Activated CD4-positive, alpha-beta T cell treated with anti-CD3 and anti-CD28 coated beads for 24 hours (primary cell): ENCODE measurements around the gene EXOC4.
"Not testable (repeated sequence)": the region's sequence is repeated elsewhere in the genome, so short reads cannot be mapped to it uniquely, and the experiment has no call there.

ENCODE experiments used
- DNase-seq, 2 donors: peaks; one replicate each; pipeline ENCODE4 v3.0.0-alpha.2; 2020; ENCODE audit warnings: low read depth in 2 of 2

EXOC4 gene

GRCh38 chr7:133619491-133619890 lies 366.6 kb downstream of the EXOC4 start:
- no peak for DNase-seq

DNA sequence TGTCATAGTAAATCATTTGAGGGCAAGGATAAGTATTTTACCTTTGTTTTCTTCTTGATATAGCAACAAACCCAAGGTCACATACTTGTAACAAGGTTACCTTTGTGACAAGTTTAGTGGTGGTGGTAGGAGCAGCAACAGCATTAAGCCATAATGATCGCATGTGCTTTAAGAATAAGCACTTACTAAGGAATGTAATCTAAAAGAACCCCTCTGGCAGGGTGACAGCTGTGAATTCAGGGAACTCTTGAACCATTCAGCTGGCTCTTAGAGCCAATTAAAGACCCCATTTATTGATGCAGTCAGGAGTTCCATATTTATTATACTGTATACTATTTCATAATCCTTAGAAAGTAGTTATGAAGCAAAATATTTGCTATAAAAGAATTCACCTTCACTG lies 370.8 kb downstream of the EXOC4 start:
- DNase-seq = no peak

DNA sequence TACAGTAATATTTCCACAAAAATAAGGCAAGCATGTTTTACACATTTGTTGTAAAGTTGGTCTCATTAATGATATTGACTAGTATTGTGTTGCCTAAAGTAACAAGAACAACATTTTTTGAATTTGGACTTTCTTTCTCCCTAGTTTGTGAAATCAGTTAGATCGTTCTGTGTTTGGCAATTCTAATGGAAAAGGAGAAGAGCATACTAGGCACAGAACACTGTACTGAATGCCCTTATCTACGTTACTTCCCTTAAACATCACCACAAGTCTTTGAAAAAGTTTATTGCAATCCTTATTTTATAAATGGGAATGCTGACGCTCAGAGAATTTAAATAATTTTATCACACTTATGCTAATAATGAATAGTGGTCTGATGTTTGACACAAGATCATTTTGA lies 372.2 kb downstream of the EXOC4 start:
- no peak for DNase-seq

DNA sequence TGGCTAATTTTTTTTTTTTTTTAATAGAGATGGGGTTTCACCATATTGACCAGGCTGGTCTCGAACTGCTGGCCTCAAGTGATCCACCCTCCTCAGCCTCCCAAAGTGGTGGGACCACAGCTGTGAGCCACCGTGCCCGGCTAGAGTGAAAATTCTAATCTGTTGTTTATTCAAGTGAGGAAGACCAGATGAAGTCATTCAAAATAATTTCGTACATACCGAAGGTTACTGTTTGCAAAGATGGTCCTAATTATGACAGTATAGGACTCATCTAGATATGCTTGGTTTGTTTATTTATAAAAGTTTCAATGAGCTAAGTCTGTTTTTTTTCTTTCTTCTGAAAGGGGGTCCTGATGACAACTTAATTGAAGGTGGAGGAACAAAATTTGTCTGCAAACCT lies 376.8 kb downstream of the EXOC4 start:
- DNase-seq = no peak

DNA sequence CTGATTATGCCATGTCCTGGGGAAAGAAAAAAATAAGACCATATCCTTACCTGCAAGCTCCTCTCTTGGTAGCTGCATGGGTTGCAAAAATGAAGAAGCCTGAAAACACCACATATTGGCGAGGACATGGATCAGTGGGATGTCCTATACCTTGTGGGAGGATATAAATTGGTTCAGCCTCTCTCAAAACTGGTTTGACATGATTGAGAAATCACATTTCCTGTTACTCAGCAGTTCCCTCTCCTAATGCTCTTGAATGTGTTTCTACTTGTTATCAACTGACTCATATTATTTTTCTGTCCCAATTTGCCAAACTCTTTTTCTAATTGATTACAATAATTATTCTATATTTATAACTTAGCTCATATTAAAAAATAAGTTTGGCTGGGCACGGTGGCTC lies 380.2 kb downstream of the EXOC4 start:
- no peak for DNase-seq

DNA sequence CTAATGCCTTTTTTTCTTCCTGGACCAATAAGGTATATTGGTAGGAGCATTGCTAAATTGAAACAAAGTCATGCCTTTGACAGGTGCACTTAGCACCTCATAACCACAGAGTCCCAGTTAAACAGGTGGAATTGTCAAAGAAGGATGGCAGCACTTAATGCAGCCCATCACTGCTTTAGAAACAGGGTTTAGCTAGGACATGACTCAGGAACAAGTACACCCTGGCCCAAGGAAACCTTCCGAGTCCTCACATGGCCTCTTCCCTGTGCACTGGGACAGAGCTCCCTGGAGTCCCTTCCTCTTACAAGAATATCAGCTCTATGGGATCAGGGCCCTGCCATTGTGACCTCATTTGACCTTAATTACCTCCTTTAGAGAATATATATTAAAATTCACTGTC lies 382.7 kb downstream of the EXOC4 start:
- DNase-seq = no peak

DNA sequence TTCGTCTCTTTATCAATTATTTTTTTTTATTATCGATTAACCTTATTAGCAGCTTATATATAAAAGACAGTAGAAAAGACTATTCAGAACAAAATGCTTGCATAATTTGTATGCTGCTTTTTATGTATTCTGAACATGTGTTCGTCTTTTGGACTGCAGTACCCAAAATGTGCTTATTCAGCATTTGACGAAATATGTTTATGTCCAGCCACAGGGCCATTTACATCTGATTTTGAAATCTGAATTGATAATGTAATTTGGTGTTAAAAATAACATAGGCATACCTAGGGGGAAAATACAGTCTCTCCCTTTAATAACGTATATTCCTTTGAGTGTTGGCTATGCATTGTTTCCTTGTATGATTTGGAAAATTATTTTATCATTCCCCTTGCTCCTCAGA lies 386.0 kb downstream of the EXOC4 start:
- DNase-seq = no peak

DNA sequence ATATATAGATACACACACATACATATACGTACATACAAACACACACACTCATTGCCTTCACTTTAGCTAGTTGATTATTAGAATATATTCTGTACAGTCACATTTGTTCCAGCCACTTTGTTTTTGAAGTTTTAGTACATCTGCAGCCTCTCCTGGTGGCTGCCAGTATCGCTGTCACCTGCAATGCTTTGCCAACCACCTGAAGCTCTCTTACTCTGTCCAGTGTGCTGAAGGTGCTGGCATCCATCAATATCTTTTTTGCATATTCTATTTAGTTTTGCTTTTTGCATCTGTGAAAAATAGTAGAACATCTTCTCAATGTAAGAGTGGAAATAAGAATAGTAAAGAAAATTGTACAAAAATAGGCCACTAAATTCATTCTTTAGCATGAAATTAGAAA lies 388.6 kb downstream of the EXOC4 start:
- DNase-seq = no peak

- no peak for DNase-seq
Observed at GRCh38 chr7:133642907-133643306, 390.0 kb downstream of the EXOC4 start.

DNA sequence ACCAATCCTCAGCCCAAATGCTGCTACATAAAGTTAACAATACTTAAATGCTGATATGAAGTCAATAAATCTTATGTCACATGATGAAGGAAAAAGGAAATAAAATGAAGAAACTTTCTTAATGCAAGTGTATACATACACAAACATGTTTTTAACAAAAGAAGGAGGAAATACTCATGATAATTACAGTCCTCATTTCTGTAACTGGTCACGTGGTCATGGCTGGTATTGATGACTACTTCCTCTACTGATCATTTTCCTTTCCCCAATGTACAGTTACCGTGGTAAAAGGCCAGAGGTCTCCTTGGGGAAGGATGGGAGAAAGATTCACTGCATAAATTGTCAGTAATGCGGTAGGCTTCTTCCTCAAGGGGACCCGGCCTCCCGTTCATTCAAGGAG lies 390.8 kb downstream of the EXOC4 start:
- not testable (repeated sequence) for DNase-seq

DNA sequence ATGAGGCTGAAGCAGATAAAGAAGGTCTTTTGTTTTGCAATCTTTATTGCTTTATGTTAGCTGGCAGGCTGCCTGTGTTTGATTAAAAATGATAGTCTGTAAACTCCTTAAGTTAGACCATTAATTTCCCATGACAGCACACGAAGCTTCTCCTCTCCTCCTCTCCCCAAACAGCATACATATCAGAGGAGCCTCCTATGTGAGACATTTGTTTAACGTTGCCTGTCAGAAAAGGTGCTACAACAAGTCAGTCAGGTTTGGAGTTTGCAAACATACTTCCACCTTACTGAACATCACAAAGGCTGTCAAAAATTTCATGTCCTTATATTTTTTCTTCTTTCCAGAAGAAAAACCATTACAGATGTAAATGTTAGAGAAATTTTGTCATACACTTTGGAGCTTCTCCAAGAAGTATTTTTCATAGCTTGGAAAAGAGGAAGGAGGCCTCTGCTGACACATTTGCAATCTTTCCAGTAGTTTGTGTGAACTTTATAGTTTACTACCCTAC lies 393.1 kb downstream of the EXOC4 start:
- no peak for DNase-seq

DNA sequence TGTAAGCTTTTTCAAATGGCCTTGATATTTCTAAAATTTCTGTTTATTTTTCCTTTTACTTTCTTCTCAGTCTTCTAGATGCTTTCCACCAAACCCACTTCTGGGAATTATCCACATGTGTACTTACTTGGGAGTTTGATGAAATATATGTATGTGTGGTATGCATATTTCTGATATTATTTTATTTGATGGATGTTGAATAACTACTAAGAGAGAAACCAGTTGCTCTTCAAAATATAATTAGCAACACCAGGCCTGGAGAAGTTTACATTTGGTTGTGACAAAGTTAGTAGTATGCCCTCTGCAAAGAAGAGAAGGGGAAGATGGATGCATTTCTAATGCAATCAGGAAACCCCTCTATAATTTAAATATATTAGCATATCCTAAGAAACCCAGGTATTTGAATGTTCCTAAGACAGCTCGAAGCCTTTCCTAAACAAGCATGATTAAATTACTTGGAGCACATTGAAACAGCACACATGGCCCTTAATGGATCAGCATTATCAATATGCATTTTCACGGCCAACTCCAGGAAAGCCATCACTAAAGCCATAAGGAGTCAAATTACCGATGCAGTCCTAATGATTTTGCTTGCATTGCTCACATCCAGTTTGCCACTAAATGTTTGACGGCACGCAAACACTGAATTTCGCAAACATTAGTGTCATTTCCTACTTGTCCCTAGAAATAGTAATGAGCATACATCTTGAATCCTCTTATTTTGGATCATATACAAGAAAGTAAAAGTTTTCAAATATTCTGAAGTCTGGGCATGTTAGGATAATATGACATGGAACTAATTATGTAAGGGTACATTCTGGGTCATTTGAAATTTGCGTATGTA lies 393.8 kb downstream of the EXOC4 start:
- no peak for DNase-seq

DNA sequence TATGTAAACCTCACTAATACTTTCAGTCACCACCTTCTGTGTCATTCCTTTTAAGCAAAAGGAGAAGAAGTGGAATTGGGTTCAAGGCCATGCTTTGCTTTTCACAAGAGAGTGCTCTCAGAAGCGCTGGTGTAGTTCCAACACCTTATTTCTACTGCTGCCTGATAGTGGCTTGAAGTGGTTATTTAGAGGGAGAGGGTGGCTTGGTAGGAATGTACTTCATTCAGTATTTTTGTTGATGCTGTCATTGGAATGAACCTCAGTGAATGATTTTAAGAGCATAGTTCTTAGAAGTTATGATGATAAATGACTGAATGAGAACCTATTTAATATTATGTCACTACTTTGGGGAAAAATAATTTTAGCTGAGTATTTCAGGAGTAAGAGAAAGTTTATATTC lies 396.7 kb downstream of the EXOC4 start:
- DNase-seq = no peak

- DNase-seq = no peak
Observed at GRCh38 chr7:133650069-133650468, 397.2 kb downstream of the EXOC4 start.

GRCh38 chr7:133650487-133651300 lies 397.8 kb downstream of the EXOC4 start:
- no peak for DNase-seq

- DNase-seq = no peak
Observed at GRCh38 chr7:133652547-133652946, 399.7 kb downstream of the EXOC4 start.

DNA sequence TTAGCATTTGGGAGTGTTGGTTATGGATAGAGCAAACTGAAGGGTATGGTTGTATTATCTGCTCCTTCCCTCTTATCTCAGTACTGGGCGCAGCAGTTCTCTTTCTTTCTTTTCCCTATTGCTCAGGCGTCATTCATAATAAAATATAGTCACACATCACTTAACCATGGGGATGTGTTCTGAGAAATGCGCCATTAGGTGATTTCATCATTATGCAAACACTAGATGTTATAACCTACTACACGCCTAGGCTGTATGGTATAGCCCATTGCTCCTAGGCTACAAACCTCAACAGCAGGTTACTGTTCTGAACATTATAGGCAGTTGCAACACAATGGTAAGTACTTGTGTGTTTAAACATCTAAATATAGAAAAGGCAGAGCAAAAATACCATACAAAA lies 401.7 kb downstream of the EXOC4 start:
- DNase-seq = no peak

DNA sequence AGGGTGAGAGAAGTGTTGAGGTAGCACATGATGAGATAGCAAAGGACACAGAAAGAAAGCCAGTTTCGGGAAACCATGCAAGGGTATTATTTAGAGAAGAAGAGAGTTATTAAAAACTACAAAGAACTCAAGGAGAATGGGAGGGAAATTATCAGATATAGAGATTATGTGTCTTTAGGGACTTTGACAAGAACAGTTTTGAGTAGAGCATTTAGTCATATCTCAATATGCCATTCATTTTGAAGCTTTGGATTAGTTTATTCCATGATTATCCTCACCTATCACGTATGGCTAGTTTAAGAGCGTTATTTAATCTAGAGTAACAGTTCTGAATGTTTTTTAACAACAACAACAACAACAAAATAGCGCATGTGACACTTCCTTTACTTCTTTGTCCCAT lies 409.4 kb downstream of the EXOC4 start:
- no peak for DNase-seq

DNA sequence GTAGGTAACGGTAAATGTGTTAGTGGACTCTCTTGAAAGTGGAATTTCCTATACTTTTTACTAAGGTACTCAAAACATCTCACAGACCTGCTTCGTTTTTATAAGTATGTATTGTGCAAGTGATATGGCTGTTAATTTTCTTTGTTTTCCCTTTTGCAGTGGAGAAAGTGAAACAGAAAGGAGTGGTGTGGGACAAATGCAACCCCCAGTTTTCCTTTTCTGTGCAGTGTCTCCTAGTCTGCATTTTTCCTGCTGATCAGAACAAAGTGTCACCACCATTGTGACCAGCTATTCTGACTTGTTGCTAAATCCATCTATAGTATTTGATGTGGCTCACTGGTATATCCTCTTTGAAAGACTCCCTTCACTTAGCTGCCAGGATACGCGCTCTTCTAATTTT lies 410.0 kb downstream of the EXOC4 start:
- DNase-seq = no peak

- DNase-seq = no peak
Observed at GRCh38 chr7:133664528-133664927, 411.6 kb downstream of the EXOC4 start.

GRCh38 chr7:133668296-133669060 lies 415.6 kb downstream of the EXOC4 start:
- DNase-seq = no peak

DNA sequence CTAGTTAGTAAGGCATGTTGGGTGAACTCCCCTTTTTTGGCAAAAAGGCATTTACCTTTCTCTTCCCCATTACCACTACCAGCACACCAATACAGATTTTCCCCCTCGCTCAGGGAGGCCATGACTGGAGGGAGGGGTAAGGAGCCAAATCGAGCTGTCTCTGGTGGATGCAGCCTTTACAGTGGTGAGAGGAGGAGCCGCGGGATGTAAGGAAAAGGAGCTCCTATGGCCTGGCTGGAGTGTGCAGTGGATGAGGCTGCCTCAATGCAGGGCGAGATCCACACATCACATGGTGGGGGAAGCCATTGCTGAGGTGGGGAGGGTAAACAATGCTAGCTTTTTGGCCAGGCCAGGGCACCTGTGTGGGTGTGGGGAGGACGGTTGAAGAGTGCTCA lies 416.2 kb downstream of the EXOC4 start:
- DNase-seq = no peak
